ENCODE results near the gene CXCR4. TPM values are rescaled to one million over a fixed set of nuclear protein-coding genes. Genes with fewer than 3 reads are reported as not detected.
A peak's percentile ranks its signal among the peaks of the same experiment; 100 is the strongest.

Gene CXCR4
- total and polyA plus RNA-seq, 5 donors from 2014 or later: 536 to 2,224 (median 590) TPM

DNA sequence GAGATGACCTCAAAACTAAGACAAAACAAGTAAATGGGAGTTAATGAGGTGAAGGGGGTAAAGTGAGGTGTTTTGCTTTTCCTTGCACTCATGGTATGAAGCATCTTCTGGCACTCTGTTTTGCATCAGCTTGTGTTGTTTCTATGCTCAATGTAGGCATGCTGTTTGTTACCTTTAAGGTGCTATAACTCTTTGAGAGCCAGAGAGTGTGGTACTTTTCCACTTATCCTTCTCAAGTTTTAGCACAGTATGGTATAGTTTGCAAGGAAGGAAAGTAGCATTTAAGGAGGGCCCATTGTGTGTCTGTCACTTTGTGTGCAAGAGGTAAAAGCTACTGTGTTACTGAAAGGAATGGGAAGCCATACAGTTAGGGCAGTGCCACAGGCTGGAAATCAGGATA, 17.5 kb upstream of the CXCR4 start:
- peak overlapping the region; percentile 99 to 100 (median 100) for H3K27ac Mint-ChIP-seq
- H3K4me1 Mint-ChIP-seq: peaks cover 21 to 100% (median 82%) of the 10 kb centered on the region in 4 donors
- H3K9me3 ChIP-seq (ENCODE audit: control insufficient read depth in 2 of 2, low read length in 2 of 2): no peaks in the 10 kb centered on the region
- no peaks in the 10 kb centered on the region for H3K36me3 ChIP-seq (ENCODE audit: control insufficient read depth, insufficient read depth, low read length)
- H3K4me3 ChIP-seq (ENCODE audit: low read depth, low read length): peak overlapping the region; percentile 64
- peaks cover 0 to 1% (median 0%) of the 10 kb centered on the region in 7 donors for H3K9me3 Mint-ChIP-seq
- peaks cover 15% of the 10 kb centered on the region for H3K27me3 Mint-ChIP-seq
- H3K4me1 ChIP-seq (ENCODE audit: control insufficient read depth, insufficient read depth, low read length, poor library complexity, severe bottlenecking): peaks cover 100% of the 10 kb centered on the region
- no peaks in the 10 kb centered on the region for H3K27me3 ChIP-seq (ENCODE audit: control insufficient read depth, insufficient read depth, low read length)
- H3K36me3 Mint-ChIP-seq: no peaks in the 10 kb centered on the region
- peak overlapping the region; percentile 43 to 87 (median 74) for H3K4me3 Mint-ChIP-seq
- no peak for ATAC-seq (ENCODE audit: low read depth in 2 of 2)
- peak overlapping the region; percentile 99 for H3K27ac ChIP-seq (ENCODE audit: insufficient read depth, low read length, poor library complexity, severe bottlenecking)
- DNase-seq: peak in 1 of 3 donors; percentile 40

DNA sequence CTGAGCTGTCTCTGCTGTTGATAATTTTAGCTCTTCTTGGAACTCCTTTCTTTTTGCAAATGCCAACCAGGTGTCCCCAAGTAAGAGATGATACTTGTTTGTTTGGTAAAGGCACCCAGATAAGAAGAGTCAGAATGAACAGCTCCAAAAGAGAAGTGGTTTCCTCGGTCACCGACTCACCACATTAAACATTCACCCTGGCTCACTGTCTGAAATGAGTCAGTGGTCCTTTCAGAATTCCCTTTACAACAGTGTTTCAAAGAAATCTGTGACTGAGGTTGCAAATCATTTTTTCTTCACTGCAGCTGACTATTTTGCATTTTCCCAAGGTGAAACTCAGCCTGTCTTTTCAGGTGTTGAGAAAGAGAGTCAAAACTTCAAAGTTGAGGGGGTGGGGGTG, 16.2 kb upstream of the CXCR4 start:
- Mint-ChIP-seq H3K4me1 (peaks cover 27 to 100% (median 84%) of the 10 kb centered on the region in 4 donors), H3K27ac (peak overlapping the region; percentile 99 to 100 (median 100)), H3K36me3 (no peaks in the 10 kb centered on the region), H3K27me3 (peaks cover 15% of the 10 kb centered on the region), H3K4me3 (peak overlapping the region; percentile 39 to 88 (median 66)), H3K9me3 (peaks cover 0 to 1% (median 0%) of the 10 kb centered on the region in 7 donors)
- peak overlapping the region; percentile 73 for H3K4me3 ChIP-seq (ENCODE audit: low read depth, low read length)
- peak in 1 of 2 donors; percentile 3 for ATAC-seq (ENCODE audit: low read depth in 2 of 2)
- peak overlapping the region; percentile 99 for H3K27ac ChIP-seq (ENCODE audit: insufficient read depth, low read length, poor library complexity, severe bottlenecking)
- peaks cover 100% of the 10 kb centered on the region for H3K4me1 ChIP-seq (ENCODE audit: control insufficient read depth, insufficient read depth, low read length, poor library complexity, severe bottlenecking)
- no peaks in the 10 kb centered on the region for H3K36me3 ChIP-seq (ENCODE audit: control insufficient read depth, insufficient read depth, low read length)
- DNase-seq: peak; percentile 53 to 86 (median 63)
- H3K27me3 ChIP-seq (ENCODE audit: control insufficient read depth, insufficient read depth, low read length): no peaks in the 10 kb centered on the region
- no peaks in the 10 kb centered on the region for H3K9me3 ChIP-seq (ENCODE audit: control insufficient read depth in 2 of 2, low read length in 2 of 2)

DNA sequence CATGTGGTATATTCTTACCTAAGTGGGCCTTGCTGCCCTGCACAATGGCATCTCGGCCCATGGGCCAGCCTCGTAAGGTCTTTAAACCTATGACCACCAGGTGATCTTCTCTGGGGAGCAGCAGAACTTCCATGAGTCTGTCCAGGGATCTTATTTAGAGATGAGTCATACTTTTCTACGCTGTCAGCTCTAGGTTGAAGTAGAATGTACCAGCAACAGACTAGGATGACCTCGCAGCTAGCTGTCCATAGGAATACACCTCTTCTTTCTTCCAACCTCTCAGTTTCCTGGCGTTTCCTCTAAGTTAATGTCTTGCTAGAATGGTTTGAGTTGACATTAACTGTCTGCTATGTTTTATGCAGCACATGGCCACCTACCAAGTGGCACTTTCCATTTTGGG, 15.6 kb upstream of the CXCR4 start:
- peaks cover 100% of the 10 kb centered on the region for H3K4me1 ChIP-seq (ENCODE audit: control insufficient read depth, insufficient read depth, low read length, poor library complexity, severe bottlenecking)

DNA sequence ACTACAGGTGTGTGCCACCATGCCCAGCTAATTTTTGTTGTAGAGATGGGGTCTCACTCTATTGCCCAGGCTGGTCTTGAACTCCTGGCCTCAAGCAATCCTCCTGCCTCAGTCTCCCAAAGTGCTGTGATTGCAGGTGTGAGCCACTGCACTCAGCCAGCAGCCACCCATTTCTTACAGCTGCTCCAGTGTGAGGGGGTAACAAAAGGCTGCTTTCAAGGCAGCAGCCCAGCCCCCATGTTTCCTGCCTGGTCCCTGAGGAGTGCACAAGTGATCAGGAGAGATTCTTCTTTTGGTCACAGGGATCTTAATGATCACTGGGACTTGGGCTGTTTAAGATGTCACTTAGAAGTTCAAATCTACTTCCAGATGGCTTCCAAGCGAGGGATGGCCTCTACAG, 15.2 kb upstream of the CXCR4 start:
- DNase-seq (no peak), ATAC-seq (ENCODE audit: low read depth in 2 of 2) (no peak)
- Mint-ChIP-seq H3K9me3 (peaks cover 0 to 1% (median 0%) of the 10 kb centered on the region in 7 donors), H3K27ac (peak overlapping the region; percentile 99 to 100 (median 100)), H3K27me3 (peaks cover 15% of the 10 kb centered on the region), H3K4me3 (peak overlapping the region in 3 of 4 donors; percentile 73 to 88 (median 88)), H3K36me3 (no peaks in the 10 kb centered on the region), H3K4me1 (peaks cover 27 to 99% (median 85%) of the 10 kb centered on the region in 4 donors)
- H3K36me3 ChIP-seq (ENCODE audit: control insufficient read depth, insufficient read depth, low read length): no peaks in the 10 kb centered on the region
- H3K4me3 ChIP-seq (ENCODE audit: low read depth, low read length): peak overlapping the region; percentile 73
- no peaks in the 10 kb centered on the region for H3K9me3 ChIP-seq (ENCODE audit: control insufficient read depth in 2 of 2, low read length in 2 of 2)
- H3K4me1 ChIP-seq (ENCODE audit: control insufficient read depth, insufficient read depth, low read length, poor library complexity, severe bottlenecking): peaks cover 100% of the 10 kb centered on the region
- H3K27me3 ChIP-seq (ENCODE audit: control insufficient read depth, insufficient read depth, low read length): no peaks in the 10 kb centered on the region
- peak overlapping the region; percentile 99 for H3K27ac ChIP-seq (ENCODE audit: insufficient read depth, low read length, poor library complexity, severe bottlenecking)

More for the DNA sequence above, 15.6 kb upstream of the CXCR4 start:
- Mint-ChIP-seq H3K9me3 (peaks cover 0 to 1% (median 0%) of the 10 kb centered on the region in 7 donors), H3K4me3 (peak overlapping the region; percentile 39 to 88 (median 66)), H3K36me3 (no peaks in the 10 kb centered on the region), H3K27ac (peak overlapping the region; percentile 99 to 100 (median 100)), H3K27me3 (peaks cover 15% of the 10 kb centered on the region), H3K4me1 (peaks cover 27 to 100% (median 85%) of the 10 kb centered on the region in 4 donors)
- no peaks in the 10 kb centered on the region for H3K36me3 ChIP-seq (ENCODE audit: control insufficient read depth, insufficient read depth, low read length)
- no peaks in the 10 kb centered on the region for H3K27me3 ChIP-seq (ENCODE audit: control insufficient read depth, insufficient read depth, low read length)
- H3K27ac ChIP-seq (ENCODE audit: insufficient read depth, low read length, poor library complexity, severe bottlenecking): peak overlapping the region; percentile 99
- H3K4me3 ChIP-seq (ENCODE audit: low read depth, low read length): peak overlapping the region; percentile 73
- no peak for DNase-seq
- no peaks in the 10 kb centered on the region for H3K9me3 ChIP-seq (ENCODE audit: control insufficient read depth in 2 of 2, low read length in 2 of 2)
- no peak for ATAC-seq (ENCODE audit: low read depth in 2 of 2)

DNA sequence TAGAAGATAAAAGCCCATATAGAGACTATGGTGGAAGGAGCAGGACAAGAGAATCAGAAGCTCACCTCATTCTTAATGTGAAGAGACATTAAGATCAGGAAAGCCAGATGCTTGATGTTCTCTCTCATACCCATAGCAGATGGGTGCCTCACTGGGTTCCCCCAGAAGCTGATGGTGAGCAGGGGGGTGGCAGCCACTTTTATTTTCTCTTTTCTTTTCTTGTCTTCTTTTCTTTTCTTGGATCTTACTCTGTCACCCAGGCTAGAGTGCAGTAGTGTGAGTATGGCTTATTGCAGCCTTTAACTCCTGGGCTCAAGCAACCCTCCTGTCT, 14.8 kb upstream of the CXCR4 start:
- DNase-seq (no peak), ATAC-seq (ENCODE audit: low read depth in 2 of 2) (no peak)
- Histone ChIP-seq H3K4me1 (ENCODE audit: control insufficient read depth, insufficient read depth, low read length, poor library complexity, severe bottlenecking) (peaks cover 99% of the 10 kb centered on the region), H3K9me3 (ENCODE audit: control insufficient read depth in 2 of 2, low read length in 2 of 2) (no peaks in the 10 kb centered on the region), H3K4me3 (ENCODE audit: low read depth, low read length) (peak overlapping the region; percentile 73), H3K27me3 (ENCODE audit: control insufficient read depth, insufficient read depth, low read length) (no peaks in the 10 kb centered on the region), H3K27ac (ENCODE audit: insufficient read depth, low read length, poor library complexity, severe bottlenecking) (peak overlapping the region; percentile 99), H3K36me3 (ENCODE audit: control insufficient read depth, insufficient read depth, low read length) (no peaks in the 10 kb centered on the region)
- Mint-ChIP-seq H3K4me1 (peaks cover 27 to 99% (median 82%) of the 10 kb centered on the region in 4 donors), H3K4me3 (peak overlapping the region; percentile 73 to 88 (median 88)), H3K36me3 (no peaks in the 10 kb centered on the region), H3K27me3 (peaks cover 15% of the 10 kb centered on the region), H3K27ac (peak overlapping the region; percentile 99 to 100 (median 100)), H3K9me3 (peaks cover 0 to 1% (median 0%) of the 10 kb centered on the region in 7 donors)

DNA sequence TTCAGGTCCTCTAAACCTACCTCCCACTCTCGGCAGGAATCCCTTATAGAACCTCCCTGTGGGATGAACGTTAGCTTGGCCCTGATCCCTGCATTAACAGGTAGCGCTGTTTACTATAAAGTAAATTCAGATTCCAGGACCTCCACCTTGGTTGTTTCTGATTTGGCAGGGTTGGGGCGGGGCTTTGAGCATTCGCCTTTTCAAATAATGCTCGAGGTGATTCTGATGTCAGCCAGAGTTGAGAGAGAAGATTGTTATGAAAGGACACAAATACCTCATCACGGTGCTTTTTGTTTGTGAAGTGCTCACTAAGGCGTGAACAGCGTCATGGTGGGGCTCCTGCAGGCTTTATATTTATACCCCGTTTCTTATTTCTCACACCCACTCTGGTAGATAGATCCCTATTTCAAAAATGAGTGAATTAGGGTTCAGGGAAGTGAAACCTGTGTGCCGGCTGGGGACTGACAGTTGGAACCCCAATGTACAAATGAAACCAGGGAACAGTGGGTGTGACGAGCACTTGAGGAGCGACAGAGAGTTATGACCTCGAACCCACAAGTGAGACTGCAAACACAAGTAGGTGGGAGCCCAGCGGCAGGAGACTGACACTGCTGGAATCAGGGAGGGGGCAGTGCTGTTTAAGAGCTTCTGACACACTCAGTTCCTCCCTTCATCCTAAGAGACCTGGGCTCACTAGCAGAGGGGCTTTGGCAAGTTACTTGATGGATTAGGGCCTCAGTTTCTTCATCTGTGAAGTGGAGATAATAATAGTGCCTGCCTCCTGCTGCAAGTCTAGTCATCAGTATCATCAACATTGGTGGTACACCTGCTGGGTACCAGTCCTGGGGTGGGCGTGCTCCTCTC, 14.2 kb upstream of the CXCR4 start:
- peaks cover 0 to 1% (median 0%) of the 10 kb centered on the region in 7 donors for H3K9me3 Mint-ChIP-seq
- peaks cover 99% of the 10 kb centered on the region for H3K4me1 ChIP-seq (ENCODE audit: control insufficient read depth, insufficient read depth, low read length, poor library complexity, severe bottlenecking)

DNA sequence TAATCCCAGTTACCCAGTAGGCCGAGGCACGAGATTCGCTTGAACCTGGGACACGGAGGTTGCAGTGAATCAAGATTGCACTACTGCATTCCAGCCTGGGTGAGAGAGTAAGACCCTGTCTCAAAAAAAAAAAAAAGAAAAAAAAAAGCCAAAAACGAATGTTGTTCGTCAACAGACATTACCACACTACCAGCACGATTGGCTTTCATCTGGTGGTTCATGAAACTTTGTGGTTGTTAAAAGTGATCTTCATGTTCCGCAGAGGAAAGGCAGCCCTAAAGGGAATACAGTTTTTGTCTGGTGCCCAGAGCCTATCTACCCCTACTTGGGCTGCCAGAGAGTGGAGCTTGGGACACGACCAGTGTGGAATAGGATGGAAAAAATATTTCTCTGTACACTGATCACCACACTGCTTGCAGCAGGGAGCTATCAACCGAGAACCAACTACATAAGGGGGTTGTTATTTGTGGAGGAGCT, 13.6 kb upstream of the CXCR4 start:
- H3K27me3 Mint-ChIP-seq: peaks cover 15% of the 10 kb centered on the region
- H3K4me1 Mint-ChIP-seq: peaks cover 18 to 99% (median 73%) of the 10 kb centered on the region in 4 donors
- ATAC-seq (ENCODE audit: low read depth in 2 of 2): peak; percentile 4 to 9
- Histone ChIP-seq H3K4me1 (ENCODE audit: control insufficient read depth, insufficient read depth, low read length, poor library complexity, severe bottlenecking) (peaks cover 99% of the 10 kb centered on the region), H3K27ac (ENCODE audit: insufficient read depth, low read length, poor library complexity, severe bottlenecking) (peak overlapping the region; percentile 99), H3K4me3 (ENCODE audit: low read depth, low read length) (peak overlapping the region; percentile 73), H3K36me3 (ENCODE audit: control insufficient read depth, insufficient read depth, low read length) (no peaks in the 10 kb centered on the region), H3K27me3 (ENCODE audit: control insufficient read depth, insufficient read depth, low read length) (no peaks in the 10 kb centered on the region), H3K9me3 (ENCODE audit: control insufficient read depth in 2 of 2, low read length in 2 of 2) (no peaks in the 10 kb centered on the region)
- peak overlapping the region; percentile 99 to 100 (median 100) for H3K27ac Mint-ChIP-seq
- peaks cover 3% of the 10 kb centered on the region for H3K36me3 Mint-ChIP-seq
- DNase-seq: peak; percentile 48 to 85 (median 78)
- peak overlapping the region; percentile 73 to 88 (median 88) for H3K4me3 Mint-ChIP-seq
- H3K9me3 Mint-ChIP-seq: peaks cover 0 to 1% (median 0%) of the 10 kb centered on the region in 7 donors

More for the DNA sequence above, 14.2 kb upstream of the CXCR4 start:
- peak; percentile 67 to 92 (median 79) for DNase-seq
- H3K27me3 Mint-ChIP-seq: peaks cover 15% of the 10 kb centered on the region
- no peaks in the 10 kb centered on the region for H3K36me3 ChIP-seq (ENCODE audit: control insufficient read depth, insufficient read depth, low read length)
- peak overlapping the region; percentile 73 to 88 (median 88) for H3K4me3 Mint-ChIP-seq
- peak; percentile 18 to 35 for ATAC-seq (ENCODE audit: low read depth in 2 of 2)
- peak overlapping the region; percentile 73 for H3K4me3 ChIP-seq (ENCODE audit: low read depth, low read length)
- H3K27me3 ChIP-seq (ENCODE audit: control insufficient read depth, insufficient read depth, low read length): no peaks in the 10 kb centered on the region
- H3K27ac ChIP-seq (ENCODE audit: insufficient read depth, low read length, poor library complexity, severe bottlenecking): peak overlapping the region; percentile 99
- H3K36me3 Mint-ChIP-seq: no peaks in the 10 kb centered on the region
- peaks cover 24 to 99% (median 79%) of the 10 kb centered on the region in 4 donors for H3K4me1 Mint-ChIP-seq
- no peaks in the 10 kb centered on the region for H3K9me3 ChIP-seq (ENCODE audit: control insufficient read depth in 2 of 2, low read length in 2 of 2)
- peak overlapping the region; percentile 99 to 100 (median 100) for H3K27ac Mint-ChIP-seq
